ENCODE data around the gene TBCEL.
"Not testable (repeated sequence)": the region's sequence is repeated elsewhere in the genome, so short reads cannot be mapped to it uniquely, and the experiment has no call there.

Gene TBCEL

DNA sequence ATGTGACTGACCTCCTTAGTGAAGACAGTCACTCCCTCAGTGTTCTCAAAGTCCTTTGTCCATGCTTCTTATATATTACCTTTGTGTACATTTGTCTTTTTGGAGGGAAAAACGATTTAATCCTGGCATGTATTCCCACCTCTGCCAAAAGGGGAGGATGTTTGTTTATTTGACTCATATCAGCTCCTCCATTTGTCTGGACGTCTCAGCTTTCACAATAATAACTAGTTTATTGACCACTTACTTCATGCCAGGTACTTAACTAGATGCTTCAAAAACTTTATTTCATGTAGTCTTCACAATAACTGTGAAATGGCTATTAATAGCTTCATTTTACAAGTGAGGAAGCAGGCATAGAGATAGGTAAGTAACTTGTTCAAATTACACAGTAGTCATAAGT lies 5.3 kb downstream of the TBCEL start:
- no peak for DNase-seq (ENCODE audit: low spot score)

GRCh38 chr11:121029813-121030445 lies 6.0 kb downstream of the TBCEL start:
- no peak for DNase-seq (ENCODE audit: low spot score)

- DNase-seq (ENCODE audit: low spot score): no peak
Observed at GRCh38 chr11:121031167-121031566, 7.3 kb downstream of the TBCEL start.

DNA sequence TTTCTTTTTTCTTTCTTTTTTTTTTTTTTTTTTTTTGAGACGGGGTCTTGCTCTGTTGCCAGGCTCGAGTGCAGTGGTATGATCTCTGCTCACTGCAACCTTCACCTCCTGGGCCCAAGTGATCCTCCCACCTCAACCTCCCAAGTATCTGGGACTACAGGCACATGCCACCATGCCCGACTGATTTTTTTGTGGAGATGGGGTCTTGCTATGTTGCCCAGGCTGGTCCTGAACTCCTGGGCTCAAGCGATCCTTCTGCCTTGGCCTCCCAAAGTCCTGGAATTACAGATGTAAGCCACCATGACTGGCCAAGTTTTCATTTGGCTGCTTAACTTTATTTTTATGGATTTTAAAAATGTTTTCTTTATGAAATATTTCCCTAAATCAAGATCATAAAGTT lies 7.7 kb downstream of the TBCEL start:
- not testable (repeated sequence) for DNase-seq (ENCODE audit: low spot score)

DNA sequence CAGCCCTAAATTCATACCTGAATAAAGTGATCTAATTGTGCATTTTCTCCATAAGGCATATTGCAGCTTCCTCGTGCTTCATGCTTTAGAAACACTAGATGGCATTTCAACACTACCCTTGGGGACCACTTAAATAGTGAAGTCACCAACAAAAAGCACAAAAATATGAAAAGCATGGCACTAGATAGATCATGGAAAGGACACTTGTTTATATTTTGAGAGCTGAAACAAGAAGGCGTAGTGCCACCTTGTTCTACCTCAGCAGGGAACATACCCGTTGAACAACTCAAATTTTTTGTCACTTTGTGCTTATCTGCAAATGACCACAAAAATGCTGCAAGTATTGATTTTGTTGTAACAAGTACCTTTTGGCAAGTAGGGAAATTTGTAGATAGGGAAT lies 8.6 kb downstream of the TBCEL start:
- no peak for DNase-seq (ENCODE audit: low spot score)

GRCh38 chr11:121033635-121034034 lies 9.7 kb downstream of the TBCEL start:
- no peak for DNase-seq (ENCODE audit: low spot score)

DNA sequence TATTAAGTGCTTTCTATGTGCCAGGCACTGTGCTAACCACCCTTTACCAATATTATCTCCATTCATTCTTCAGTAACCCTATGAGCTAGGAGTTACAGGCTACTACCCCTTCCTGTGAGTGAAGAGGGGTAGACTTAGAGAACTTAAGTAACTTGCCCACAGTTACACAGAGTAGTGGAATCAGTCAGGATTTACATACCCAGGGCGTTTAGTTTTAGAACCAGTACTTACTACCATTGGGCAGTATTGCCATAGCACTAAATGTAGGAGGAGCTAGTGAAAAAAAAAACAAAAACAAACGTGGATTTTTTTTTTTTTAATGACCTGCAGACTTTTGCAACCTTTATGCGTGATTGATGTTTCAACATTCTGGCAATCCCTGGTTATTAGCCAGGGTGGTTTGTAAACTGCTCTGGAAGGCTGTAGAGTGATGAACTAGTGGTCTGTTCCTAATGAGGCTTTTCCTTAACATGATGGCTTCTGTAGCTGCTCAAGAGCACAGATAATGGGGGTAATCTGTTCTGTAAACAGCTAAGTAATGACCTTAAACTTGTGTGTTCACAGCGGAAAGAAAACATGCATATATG lies 11.4 kb downstream of the TBCEL start:
- DNase-seq (ENCODE audit: low spot score): no peak

- DNase-seq (ENCODE audit: low spot score): no peak
Observed at GRCh38 chr11:121035780-121036179, 11.9 kb downstream of the TBCEL start.

DNA sequence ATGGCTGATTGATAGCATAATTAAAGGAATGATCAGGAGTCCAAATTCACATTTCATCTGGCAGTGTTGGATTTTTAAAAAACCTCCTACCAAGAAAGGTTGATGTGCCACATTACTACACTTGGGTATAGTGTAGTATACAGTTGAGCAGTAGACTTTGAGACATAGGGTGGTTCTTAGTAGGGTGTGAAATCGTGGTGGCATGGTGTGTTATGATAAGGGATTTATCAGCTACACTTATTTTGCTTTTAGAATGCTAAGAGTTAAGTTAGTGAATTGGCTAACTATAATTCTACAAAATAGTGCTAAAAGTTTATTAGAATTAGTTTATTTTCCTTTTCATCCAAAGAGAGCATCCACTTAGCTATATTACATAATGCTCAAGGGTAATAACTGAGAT lies 13.1 kb downstream of the TBCEL start:
- no peak for DNase-seq (ENCODE audit: low spot score)

DNA sequence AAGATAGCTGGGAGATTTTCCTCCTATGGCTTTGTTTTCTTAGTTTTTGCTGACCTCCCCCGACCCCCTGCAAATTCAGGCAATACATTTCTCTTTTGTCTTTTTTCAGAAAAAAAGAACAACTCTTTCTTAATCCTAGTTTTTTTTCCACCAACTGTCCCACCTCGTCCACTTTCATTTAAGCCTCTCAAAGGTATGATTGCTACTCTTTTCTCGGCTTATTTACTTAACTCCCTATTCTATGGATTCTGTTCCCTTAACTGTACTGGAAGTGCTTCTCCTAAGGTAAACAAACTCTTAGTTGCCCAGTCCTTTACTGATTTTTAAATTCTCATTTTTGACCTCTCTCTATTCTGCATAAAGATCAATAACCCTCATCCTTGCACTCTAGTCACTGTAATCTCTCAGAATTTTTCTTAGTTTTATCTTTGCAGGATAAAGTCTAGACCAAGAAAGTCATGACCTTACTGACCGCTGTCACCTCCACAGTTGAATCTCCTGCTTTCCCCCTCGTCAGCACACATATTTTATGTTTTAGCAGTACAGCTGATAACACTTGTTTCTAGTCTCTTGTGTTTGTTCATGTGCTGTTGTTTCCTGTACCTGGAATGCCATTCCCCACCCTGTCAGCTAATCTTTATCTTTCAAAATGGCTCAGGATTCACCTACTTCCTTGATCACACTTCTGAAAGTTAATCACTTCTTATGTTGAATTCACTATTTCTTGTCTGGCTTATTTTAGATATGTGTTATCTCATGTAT lies 14.9 kb downstream of the TBCEL start:
- no peak for DNase-seq (ENCODE audit: low spot score)

DNA sequence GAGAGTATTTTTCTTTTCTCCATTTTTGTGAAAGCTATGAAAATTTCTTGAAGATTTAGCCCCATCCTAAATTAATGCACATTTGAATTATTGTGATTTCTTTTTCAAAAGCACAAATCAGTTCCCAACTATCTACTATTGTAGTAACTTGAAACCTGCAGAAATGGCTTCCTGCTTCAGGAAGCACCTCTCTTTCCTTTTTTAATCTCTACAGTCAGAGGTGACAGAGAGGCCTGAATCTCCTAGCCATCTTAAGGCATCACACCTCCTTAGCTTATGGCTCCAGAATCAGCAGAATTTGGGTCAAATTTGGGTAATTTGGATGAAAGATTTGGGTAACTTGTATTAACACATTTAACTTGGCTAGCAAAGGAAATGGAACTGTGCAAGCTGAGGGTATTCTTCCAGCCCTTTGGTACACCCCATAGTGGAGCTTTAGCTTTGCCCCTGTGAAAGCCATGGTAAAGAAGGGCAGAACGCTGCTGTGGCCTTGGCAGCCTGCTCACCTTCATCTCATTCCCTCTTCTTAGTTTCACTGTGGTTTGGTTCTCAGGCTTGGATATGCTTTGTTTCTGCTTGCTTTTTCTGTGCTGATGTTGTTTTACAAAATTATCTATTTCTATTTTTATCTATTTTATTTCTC lies 16.2 kb downstream of the TBCEL start:
- no peak for DNase-seq (ENCODE audit: low spot score)

DNA sequence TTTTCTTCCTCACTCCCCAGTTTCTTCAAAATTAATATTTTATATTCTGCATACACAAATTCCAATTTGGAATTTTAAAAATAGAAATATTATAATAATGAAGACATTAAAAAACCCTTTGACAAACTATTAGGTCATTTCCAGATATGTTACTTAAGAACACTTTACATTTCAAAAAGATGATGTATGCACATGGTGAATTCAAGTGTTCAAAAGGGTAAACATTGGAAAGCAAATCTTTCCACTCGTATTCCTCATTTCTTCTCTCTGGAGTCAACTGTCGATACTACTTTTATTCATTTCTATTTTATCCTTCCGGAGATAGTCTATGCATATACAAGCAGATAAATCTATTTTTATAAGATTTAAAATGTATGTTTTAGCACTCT lies 16.7 kb downstream of the TBCEL start:
- no peak for DNase-seq (ENCODE audit: low spot score)

- no peak for DNase-seq (ENCODE audit: low spot score)
Observed at GRCh38 chr11:121041072-121041471, 17.2 kb downstream of the TBCEL start.

DNA sequence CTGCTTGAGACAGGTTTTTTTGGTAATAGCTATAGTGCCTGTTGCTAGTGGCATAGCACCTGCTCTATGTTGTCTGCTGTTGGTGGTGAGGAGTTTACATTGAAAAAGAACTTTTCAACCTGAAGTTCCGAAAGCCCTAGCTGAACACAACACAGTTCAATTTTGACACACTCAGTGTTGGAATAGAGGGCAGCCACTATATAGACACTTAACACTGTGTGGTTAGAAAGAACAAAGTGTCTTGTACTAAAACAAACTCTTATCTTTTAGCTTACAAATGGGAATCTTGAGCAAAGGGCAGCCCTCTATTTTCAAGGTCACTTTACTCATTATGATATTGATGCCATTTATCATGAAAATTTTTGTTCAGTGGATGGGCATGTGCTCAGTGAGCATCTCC lies 18.4 kb downstream of the TBCEL start:
- no peak for DNase-seq (ENCODE audit: low spot score)

DNA sequence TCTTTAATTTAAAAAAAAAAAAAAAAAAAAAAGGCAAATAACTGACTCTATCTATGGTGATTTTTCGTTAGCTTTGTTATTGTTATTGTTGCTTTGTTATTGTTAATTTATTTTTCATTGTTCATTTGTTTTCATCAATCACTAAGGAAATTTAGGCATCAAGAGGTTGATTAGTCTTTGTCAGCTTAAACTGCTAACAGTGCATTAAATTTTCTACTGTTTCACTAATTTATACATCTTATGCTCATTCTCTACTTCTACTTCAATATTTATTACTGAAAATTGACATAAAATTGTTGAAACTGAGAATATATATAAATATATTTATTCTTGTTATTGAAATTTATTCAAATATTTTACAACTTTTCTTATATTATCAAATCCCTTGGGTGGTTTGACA lies 24.0 kb downstream of the TBCEL start:
- DNase-seq (ENCODE audit: low spot score): no peak

DNA sequence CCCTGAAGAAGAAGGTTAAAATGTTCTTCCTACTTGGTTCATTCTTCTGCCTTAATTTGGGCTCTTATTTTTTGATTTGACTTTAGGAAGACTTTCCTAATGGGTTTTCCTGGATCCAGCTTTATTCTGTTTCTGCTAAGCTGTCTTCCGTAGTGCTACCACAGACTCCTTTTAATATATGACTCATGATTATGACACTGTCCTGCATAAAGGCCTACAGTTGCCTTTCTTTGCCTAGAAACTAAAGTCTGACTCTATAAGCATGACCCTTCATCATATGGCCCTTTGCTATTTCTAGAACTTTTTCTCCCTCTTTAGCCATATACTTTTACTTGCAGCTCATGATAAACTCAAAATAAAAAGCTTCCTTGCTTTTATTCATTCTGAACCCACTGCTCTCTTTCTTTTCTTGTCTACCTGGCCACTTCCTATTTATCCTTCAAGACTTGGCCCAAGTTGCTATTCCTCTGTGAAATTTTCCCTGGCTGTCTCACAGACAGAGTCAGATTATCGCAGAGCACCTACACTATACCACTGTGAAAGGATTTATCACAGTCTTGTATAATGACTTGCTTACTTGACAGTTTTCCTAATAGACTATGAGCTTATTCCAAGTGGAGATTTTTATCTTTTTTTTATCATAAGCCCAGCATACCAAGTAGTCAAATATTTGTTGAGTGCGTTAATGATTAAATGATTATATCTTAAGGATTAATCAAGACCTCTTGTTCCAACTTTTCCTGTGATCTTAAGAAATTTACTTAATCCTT lies 24.7 kb downstream of the TBCEL start:
- no peak for DNase-seq (ENCODE audit: low spot score)

DNA sequence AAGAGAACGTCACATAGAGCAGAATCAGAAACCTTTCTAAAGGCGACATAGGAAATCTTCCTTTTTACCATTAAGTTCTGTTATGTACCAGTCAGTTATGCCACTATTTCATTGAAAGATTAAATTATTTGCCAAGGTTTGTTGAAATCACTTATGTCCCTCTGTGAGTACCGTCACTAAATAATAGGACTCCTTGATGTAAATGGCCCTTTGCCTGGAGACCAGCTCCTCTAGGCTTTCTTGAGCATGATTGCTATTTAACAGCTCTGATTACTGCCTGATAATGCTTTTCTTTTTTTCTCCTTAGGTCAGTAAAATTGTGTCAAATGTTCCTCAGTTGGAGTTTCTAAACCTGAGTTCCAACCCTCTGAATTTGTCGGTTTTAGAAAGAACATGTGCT lies 29.3 kb downstream of the TBCEL start:
- no peak for DNase-seq (ENCODE audit: low spot score)

DNA sequence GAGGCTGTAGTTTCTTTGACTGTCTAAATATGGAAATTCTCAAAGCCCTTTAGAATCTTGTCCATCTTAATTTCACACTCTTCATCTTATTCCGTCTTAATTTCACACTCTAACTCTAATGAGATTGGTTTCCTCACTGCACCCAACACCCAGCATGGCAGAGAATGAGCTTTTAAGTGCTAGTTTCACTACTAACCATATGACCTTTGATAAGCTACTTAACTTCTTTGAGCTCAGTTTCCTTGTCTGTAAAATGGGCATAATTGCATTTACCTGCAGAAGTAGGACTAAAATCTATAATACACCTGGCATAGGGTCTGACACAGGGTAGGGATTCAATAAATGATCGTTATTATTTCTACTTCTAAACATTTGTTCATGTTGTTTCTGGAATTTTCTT lies 30.4 kb downstream of the TBCEL start:
- no peak for DNase-seq (ENCODE audit: low spot score)

DNA sequence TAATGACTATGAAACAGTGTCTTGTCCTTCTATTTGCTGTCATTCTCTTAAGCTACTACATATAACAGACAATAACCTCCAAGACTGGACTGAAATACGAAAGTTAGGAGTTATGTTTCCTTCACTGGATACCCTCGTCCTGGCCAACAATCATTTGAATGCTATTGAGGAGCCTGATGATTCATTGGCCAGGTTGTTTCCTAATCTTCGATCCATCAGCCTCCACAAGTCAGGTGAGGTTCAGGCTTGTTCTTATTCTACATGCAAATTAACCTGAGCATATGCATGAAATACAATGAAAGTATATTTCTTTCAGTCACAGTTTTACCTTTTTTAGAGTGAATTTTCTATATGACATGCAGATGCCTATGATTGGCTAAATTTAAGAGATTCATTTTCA lies 31.2 kb downstream of the TBCEL start:
- no peak for DNase-seq (ENCODE audit: low spot score)

DNA sequence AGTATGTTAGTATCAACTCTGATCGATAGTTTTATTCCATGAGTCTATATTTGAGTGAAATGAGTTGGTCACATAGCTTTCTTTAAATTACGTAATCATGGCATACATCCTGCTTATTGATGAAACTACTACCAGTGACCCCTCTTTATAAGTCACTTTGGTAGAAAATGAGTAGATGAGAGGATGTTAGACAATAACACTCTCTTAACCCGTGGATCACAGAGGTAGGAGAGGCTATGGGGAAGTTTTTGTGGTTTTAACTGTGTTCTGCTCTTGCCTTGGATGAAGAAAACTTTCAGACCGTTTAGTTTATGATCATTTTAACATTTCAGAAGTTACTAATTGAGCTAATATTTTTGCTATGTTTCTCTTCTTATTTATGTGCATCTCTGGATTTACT lies 34.0 kb downstream of the TBCEL start:
- DNase-seq (ENCODE audit: low spot score): no peak

GRCh38 chr11:121058941-121059340 lies 35.0 kb downstream of the TBCEL start:
- no peak for DNase-seq (ENCODE audit: low spot score)

DNA sequence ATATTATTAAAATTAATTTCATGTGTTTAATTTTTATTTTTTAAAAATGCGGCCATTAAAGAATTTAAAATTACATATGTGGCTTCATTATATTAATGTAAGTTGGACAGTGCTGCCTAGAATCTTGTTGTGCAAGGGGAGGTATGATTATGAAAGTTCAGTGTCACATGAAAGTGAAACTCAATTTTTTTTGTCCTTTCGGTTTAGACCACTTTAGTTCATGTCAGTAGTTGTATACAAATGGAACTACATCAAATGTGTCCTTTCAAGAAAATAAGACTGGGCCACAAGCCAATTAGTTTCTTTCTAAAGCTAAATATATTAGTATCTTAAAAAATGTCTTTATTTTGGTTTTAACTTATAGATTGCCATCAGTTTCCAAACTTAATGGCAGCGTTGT lies 35.7 kb downstream of the TBCEL start:
- DNase-seq (ENCODE audit: low spot score): peak; percentile 1

Measured in CD4-positive, alpha-beta T cell treated with Interleukin-2 at 100 ng/mL for 4 hours (primary cell).